OCI-LY1 (cell line): ENCODE data around the gene TMPRSS7.

ENCODE experiments used
- H2AFZ ChIP-seq: fragments of 200-600 bp; sonication (generic), shearing (Covaris generic); 2 replicates; pipeline ENCODE4 v1.6.0; 2014; ENCODE audit warnings: antibody characterized with exemption, mild to moderate bottlenecking, low read length
- H3F3A ChIP-seq: fragments of 200-600 bp; sonication (generic), shearing (Covaris generic); 2 replicates; pipeline ENCODE4 v1.6.0; 2014; ENCODE audit warnings: mild to moderate bottlenecking, antibody characterized with exemption, low read length, moderate library complexity; ENCODE audit not compliant: insufficient read depth
- H3K27ac ChIP-seq: fragments of 200-600 bp; sonication (generic); 2 replicates; pipeline ENCODE4 v1.5.1; 2014; ENCODE audit warnings: low read length, mixed run types, mild to moderate bottlenecking, low read depth; ENCODE audit not compliant: poor library complexity, severe bottlenecking
- H3K27me3 ChIP-seq: fragments of 200-600 bp; sonication (generic); 2 replicates; pipeline ENCODE4 v1.6.0; 2014; ENCODE audit warnings: antibody characterized with exemption, mild to moderate bottlenecking, low read length, moderate library complexity; ENCODE audit not compliant: insufficient read depth
- H3K36me3 ChIP-seq: fragments of 200-600 bp; sonication (generic); 2 replicates; pipeline ENCODE4 v1.6.1; 2014; ENCODE audit warnings: mild to moderate bottlenecking, antibody characterized with exemption, low read length, moderate library complexity, mixed read lengths; ENCODE audit not compliant: insufficient read depth
- H3K4me1 ChIP-seq: fragments of 200-600 bp; sonication (generic); 2 replicates; pipeline ENCODE4 v1.5.1; 2014; ENCODE audit warnings: mild to moderate bottlenecking, low read length, moderate library complexity; ENCODE audit not compliant: insufficient read depth, severe bottlenecking
- H3K4me2 ChIP-seq: fragments of 200-600 bp; sonication (generic), shearing (Covaris generic); 2 replicates; pipeline ENCODE4 v1.6.1; 2014; ENCODE audit warnings: low read length
- H3K4me3 ChIP-seq: fragments of 200-600 bp; sonication (generic); 2 replicates; pipeline ENCODE4 v1.5.1; 2014; ENCODE audit warnings: low read length, low read depth, mild to moderate bottlenecking, mixed read lengths; ENCODE audit not compliant: poor library complexity, severe bottlenecking
- H3K79me2 ChIP-seq: fragments of 200-600 bp; shearing (Covaris generic); 2 replicates; pipeline ENCODE4 v1.6.1; 2016; ENCODE audit warnings: mixed run types, low read length, mixed read lengths; ENCODE audit not compliant: insufficient read depth
- H3K9ac ChIP-seq: fragments of 200-600 bp; sonication (generic), shearing (Covaris generic); 2 replicates; pipeline ENCODE4 v1.6.1; 2014; ENCODE audit warnings: mild to moderate bottlenecking, low read length, mixed read lengths
- H3K9me2 ChIP-seq: fragments of 200-600 bp; sonication (generic), shearing (Covaris generic); 2 replicates; pipeline ENCODE4 v1.6.1; 2014; ENCODE audit warnings: low read depth, mild to moderate bottlenecking, low read length, mixed read lengths
- H3K9me3 ChIP-seq: fragments of 200-600 bp; shearing (Covaris generic); 2 replicates; pipeline ENCODE4 v1.6.1; 2014; ENCODE audit warnings: low read length, mixed read lengths
- H4K20me1 ChIP-seq: fragments of 200-600 bp; sonication (generic), shearing (Covaris generic); 2 replicates; pipeline ENCODE4 v1.6.0; 2016; ENCODE audit warnings: mild to moderate bottlenecking, low read length; ENCODE audit not compliant: insufficient read depth
- EZH2 ChIP-seq: fragments of 200-600 bp; sonication (generic), shearing (Covaris generic); IDR thresholded peaks from 2 replicates; pipeline ENCODE4 v1.8.0; 2017; ENCODE audit warnings: borderline replicate concordance, mixed run types, mild to moderate bottlenecking, antibody characterized with exemption, low read length, moderate library complexity, mixed read lengths
- TF ChIP-seq, protein P1 (sequence below): fragments of 200-600 bp; sonication (generic), shearing (Covaris generic); IDR thresholded peaks from 2 replicates; pipeline ENCODE4 v1.5.1; 2017; ENCODE audit warnings: mild to moderate bottlenecking, antibody characterized with exemption, low read length, moderate library complexity, mixed read lengths

Gene TMPRSS7

DNA sequence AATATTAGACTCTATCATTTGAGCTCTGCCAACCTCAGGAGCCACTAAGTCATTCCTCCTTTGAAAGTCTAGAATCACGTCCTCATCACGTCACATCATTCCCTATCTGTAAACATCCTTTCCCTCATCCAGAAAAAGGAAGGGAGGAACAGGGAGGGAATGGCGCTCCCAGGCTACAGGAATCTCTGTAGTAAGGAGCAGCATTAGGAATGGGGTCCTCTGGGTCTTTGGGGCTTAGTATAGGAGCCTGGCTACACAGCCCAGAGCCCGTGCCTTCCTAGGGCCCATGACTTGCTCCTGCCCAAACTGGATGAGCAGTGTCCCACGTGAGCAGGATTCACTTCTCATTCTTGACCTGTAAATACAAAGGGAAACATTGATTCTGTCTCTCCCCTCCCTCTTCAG lies 34.2 kb upstream of the TMPRSS7 start:
- no peaks in the 10 kb centered on the region for H3F3A ChIP-seq
- no peak overlapping the region for H3K4me2 ChIP-seq
- no peak overlapping the region for H3K27ac ChIP-seq
- no peaks in the 10 kb centered on the region for H3K9me3 ChIP-seq
- no peak overlapping the region for H3K9ac ChIP-seq
- no peak for TF ChIP-seq EZH2
- TF ChIP-seq, protein P1, sequence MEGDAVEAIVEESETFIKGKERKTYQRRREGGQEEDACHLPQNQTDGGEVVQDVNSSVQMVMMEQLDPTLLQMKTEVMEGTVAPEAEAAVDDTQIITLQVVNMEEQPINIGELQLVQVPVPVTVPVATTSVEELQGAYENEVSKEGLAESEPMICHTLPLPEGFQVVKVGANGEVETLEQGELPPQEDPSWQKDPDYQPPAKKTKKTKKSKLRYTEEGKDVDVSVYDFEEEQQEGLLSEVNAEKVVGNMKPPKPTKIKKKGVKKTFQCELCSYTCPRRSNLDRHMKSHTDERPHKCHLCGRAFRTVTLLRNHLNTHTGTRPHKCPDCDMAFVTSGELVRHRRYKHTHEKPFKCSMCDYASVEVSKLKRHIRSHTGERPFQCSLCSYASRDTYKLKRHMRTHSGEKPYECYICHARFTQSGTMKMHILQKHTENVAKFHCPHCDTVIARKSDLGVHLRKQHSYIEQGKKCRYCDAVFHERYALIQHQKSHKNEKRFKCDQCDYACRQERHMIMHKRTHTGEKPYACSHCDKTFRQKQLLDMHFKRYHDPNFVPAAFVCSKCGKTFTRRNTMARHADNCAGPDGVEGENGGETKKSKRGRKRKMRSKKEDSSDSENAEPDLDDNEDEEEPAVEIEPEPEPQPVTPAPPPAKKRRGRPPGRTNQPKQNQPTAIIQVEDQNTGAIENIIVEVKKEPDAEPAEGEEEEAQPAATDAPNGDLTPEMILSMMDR: no peak
- no peaks in the 10 kb centered on the region for H3K27me3 ChIP-seq
- H3K9me2 ChIP-seq: no peaks in the 10 kb centered on the region
- H3K79me2 ChIP-seq: no peaks in the 10 kb centered on the region
- no peak overlapping the region for H3K4me3 ChIP-seq
- H2AFZ ChIP-seq: no peak overlapping the region
- H3K36me3 ChIP-seq: no peaks in the 10 kb centered on the region
- peaks cover 10% of the 10 kb centered on the region for H3K4me1 ChIP-seq
- no peaks in the 10 kb centered on the region for H4K20me1 ChIP-seq

- H3K79me2 ChIP-seq: no peaks in the 10 kb centered on the region
- H3K4me1 ChIP-seq: peaks cover 10% of the 10 kb centered on the region
- TF ChIP-seq EZH2: no peak
- TF ChIP-seq, protein P1: no peak
- H3K36me3 ChIP-seq: no peaks in the 10 kb centered on the region
- H3K9me3 ChIP-seq: no peaks in the 10 kb centered on the region
- H3K27me3 ChIP-seq: no peaks in the 10 kb centered on the region
- H3K9ac ChIP-seq: no peak overlapping the region
- no peak overlapping the region for H2AFZ ChIP-seq
- H3F3A ChIP-seq: no peaks in the 10 kb centered on the region
- H3K9me2 ChIP-seq: no peaks in the 10 kb centered on the region
- no peak overlapping the region for H3K27ac ChIP-seq
- no peak overlapping the region for H3K4me3 ChIP-seq
- no peaks in the 10 kb centered on the region for H4K20me1 ChIP-seq
- no peak overlapping the region for H3K4me2 ChIP-seq
Observed at GRCh38 chr3:112000966-112001365, 33.6 kb upstream of the TMPRSS7 start.

GRCh38 chr3:112001526-112001925 lies 33.0 kb upstream of the TMPRSS7 start:
- Histone ChIP-seq H3K4me2 (no peak overlapping the region), H3K27ac (no peak overlapping the region), H3K4me3 (no peak overlapping the region), H3K9me3 (no peaks in the 10 kb centered on the region), H3K27me3 (no peaks in the 10 kb centered on the region), H2AFZ (no peak overlapping the region), H3K36me3 (no peaks in the 10 kb centered on the region), H3F3A (no peaks in the 10 kb centered on the region), H3K79me2 (no peaks in the 10 kb centered on the region), H4K20me1 (no peaks in the 10 kb centered on the region), H3K9me2 (no peaks in the 10 kb centered on the region), H3K4me1 (peaks cover 10% of the 10 kb centered on the region), H3K9ac (no peak overlapping the region)
- no peak for TF ChIP-seq EZH2
- TF ChIP-seq, protein P1: no peak
